ENCODE measurements around the gene GCFC2. TPM values are rescaled to one million over a fixed set of nuclear protein-coding genes. Genes with fewer than 3 reads are reported as not detected.

Gene GCFC2
- total RNA-seq, 1 experiment from 2014 or later = 24.5 TPM

GRCh38 chr2:75616406-75616805, 94.3 kb downstream of the GCFC2 start:
- CTCF ChIA-PET = no interaction called here

GRCh38 chr2:75614162-75614651, 96.5 kb downstream of the GCFC2 start:
- Histone ChIP-seq H3K36me3 (ENCODE audit: low read depth, low read length) (no peaks in the 10 kb centered on the region), H3K79me2 (ENCODE audit: low read length) (no peaks in the 10 kb centered on the region), H3K4me2 (ENCODE audit: low read length) (peak overlapping the region; percentile 46), H3K9ac (ENCODE audit: low read length) (no peak overlapping the region), H3K9me2 (replicated peaks; ENCODE audit: low read length) (no peaks in the 10 kb centered on the region), H3F3A (ENCODE audit: low read length, unreplicated experiment) (no peaks in the 10 kb centered on the region), H3K9me3 (ENCODE audit: low read length) (no peaks in the 10 kb centered on the region), H3K4me1 (ENCODE audit: insufficient read depth, low read length) (peaks cover 20% of the 10 kb centered on the region), H3K4me3 (ENCODE audit: low read length) (no peak overlapping the region), H3K27ac (ENCODE audit: low read length) (peak overlapping the region; percentile 77), H4K20me1 (ENCODE audit: low read length) (no peaks in the 10 kb centered on the region), H2AFZ (ENCODE audit: low read length) (no peak overlapping the region), H3K27me3 (ENCODE audit: low read length) (no peaks in the 10 kb centered on the region)
- POLR2A ChIA-PET (ENCODE audit: unreplicated experiment) = no interaction called here
- DNase-seq (peak; percentile 88), ATAC-seq (peak; percentile 54)
- TF ChIP-seq EZH2 (IDR thresholded peaks at IDR 0.05; ENCODE audit: low read length, unreplicated experiment) (no peak), EZH2phosphoT487 (IDR thresholded peaks at IDR 0.05; ENCODE audit: borderline replicate concordance, low read length) (no peak), CTCF (conservative IDR thresholded peaks at IDR 0.05; ENCODE audit: low read depth, low read length) (no peak)
- CTCF ChIA-PET = interaction anchor here (0.9 kb wide), 1 partner anchor 14 kb away, joined by 3 read pairs; no protein-coding TSS in a partner anchor
- intact Hi-C loops (cut with micrococcal nuclease) = no loop called here
- BruUV-seq (replicated peaks) = no TSS peak

More at GRCh38 chr2:75616406-75616805, 94.3 kb downstream of the GCFC2 start:
- Histone ChIP-seq H3K4me1 (ENCODE audit: insufficient read depth, low read length) (peaks cover 41% of the 10 kb centered on the region), H3K9ac (ENCODE audit: low read length) (no peak overlapping the region), H3K27ac (ENCODE audit: low read length) (no peak overlapping the region), H3F3A (ENCODE audit: low read length, unreplicated experiment) (peaks cover 4% of the 10 kb centered on the region), H2AFZ (ENCODE audit: low read length) (no peak overlapping the region), H3K9me3 (ENCODE audit: low read length) (no peaks in the 10 kb centered on the region), H3K36me3 (ENCODE audit: low read depth, low read length) (no peaks in the 10 kb centered on the region), H3K4me2 (ENCODE audit: low read length) (no peak overlapping the region), H3K27me3 (ENCODE audit: low read length) (no peaks in the 10 kb centered on the region), H3K4me3 (ENCODE audit: low read length) (no peak overlapping the region), H4K20me1 (ENCODE audit: low read length) (no peaks in the 10 kb centered on the region), H3K79me2 (ENCODE audit: low read length) (no peaks in the 10 kb centered on the region), H3K9me2 (replicated peaks; ENCODE audit: low read length) (no peaks in the 10 kb centered on the region)
- POLR2A ChIA-PET (ENCODE audit: unreplicated experiment) = interaction anchor here (0.7 kb wide), 1 partner anchor 189 kb away, joined by 7 read pairs; no protein-coding TSS in a partner anchor
- intact Hi-C loops (cut with micrococcal nuclease) = no loop called here
- no peak for TF ChIP-seq EZH2 (IDR thresholded peaks at IDR 0.05; ENCODE audit: low read length, unreplicated experiment)
- no peak for TF ChIP-seq CTCF (conservative IDR thresholded peaks at IDR 0.05; ENCODE audit: low read depth, low read length)
- TF ChIP-seq EZH2phosphoT487 (IDR thresholded peaks at IDR 0.05; ENCODE audit: borderline replicate concordance, low read length) = no peak
- DNase-seq (no peak), ATAC-seq (no peak)
- no TSS peak for BruUV-seq (replicated peaks)

- no peak for DNase-seq
- Histone ChIP-seq H3K4me3 (ENCODE audit: low read length) (no peak overlapping the region), H4K20me1 (ENCODE audit: low read length) (no peaks in the 10 kb centered on the region), H2AFZ (ENCODE audit: low read length) (no peak overlapping the region), H3K27me3 (ENCODE audit: low read length) (no peaks in the 10 kb centered on the region), H3K9me3 (ENCODE audit: low read length) (no peaks in the 10 kb centered on the region), H3K79me2 (ENCODE audit: low read length) (no peaks in the 10 kb centered on the region), H3K36me3 (ENCODE audit: low read depth, low read length) (no peaks in the 10 kb centered on the region), H3F3A (ENCODE audit: low read length, unreplicated experiment) (no peaks in the 10 kb centered on the region), H3K9ac (ENCODE audit: low read length) (no peak overlapping the region), H3K4me2 (ENCODE audit: low read length) (no peak overlapping the region), H3K27ac (ENCODE audit: low read length) (no peak overlapping the region), H3K4me1 (ENCODE audit: insufficient read depth, low read length) (peaks cover 31% of the 10 kb centered on the region), H3K9me2 (replicated peaks; ENCODE audit: low read length) (no peaks in the 10 kb centered on the region)
- no TSS peak for BruUV-seq (replicated peaks)
- ChIA-PET POLR2A (ENCODE audit: unreplicated experiment) (no interaction called here), CTCF (no interaction called here)
- intact Hi-C loops (cut with micrococcal nuclease) = no loop called here
- no peak for TF ChIP-seq CTCF (conservative IDR thresholded peaks at IDR 0.05; ENCODE audit: low read depth, low read length)
- TF ChIP-seq EZH2phosphoT487 (IDR thresholded peaks at IDR 0.05; ENCODE audit: borderline replicate concordance, low read length) = no peak
- TF ChIP-seq EZH2 (IDR thresholded peaks at IDR 0.05; ENCODE audit: low read length, unreplicated experiment) = no peak
- ATAC-seq = no peak
Observed at GRCh38 chr2:75612862-75613243, 97.9 kb downstream of the GCFC2 start.
